ENCODE results near the gene MS4A4E. TPM values are rescaled to one million over a fixed set of nuclear protein-coding genes. Genes with fewer than 3 reads are reported as not detected.

MS4A4E gene
- total and polyA plus RNA-seq, 2 of the 13 experiments (the other 11 are each of a cell fraction or from before 2014, with no cell fraction given): not detected

DNA sequence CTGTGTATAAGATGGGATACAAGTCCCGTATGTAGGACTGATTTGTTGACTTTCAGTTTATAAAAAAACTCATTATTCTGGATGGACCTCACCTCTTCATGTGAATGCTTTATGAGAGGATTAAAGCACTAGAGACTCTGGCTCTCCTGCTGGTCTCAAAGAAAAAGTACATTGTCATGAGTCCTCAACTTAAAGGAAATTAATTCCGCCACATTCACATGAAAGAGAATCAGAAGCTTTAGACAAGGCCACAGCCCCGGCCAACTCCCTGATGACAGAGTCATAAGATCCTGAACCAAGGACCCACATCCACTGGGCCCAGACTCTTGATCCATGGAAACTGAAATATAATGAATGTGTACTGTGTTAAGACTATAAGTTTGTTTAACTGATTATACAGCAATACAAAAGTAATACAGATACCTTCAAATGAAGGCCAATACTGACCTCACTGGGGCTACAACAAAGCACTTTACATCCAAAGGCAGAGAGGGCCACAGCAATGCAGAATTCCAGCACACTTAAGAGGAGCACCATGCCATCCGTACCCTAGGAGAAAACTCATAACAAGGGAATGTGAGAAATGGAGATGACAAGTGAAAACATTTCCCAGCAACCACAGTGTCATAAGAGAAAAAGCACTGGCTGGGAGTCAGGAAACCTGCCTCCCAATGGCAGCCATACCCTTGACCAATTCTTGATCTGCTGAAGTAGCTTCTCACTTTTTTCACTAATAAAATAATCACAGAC is 34.6 kb downstream of the MS4A4E start (continued):
- TF ChIP-seq, protein P1, sequence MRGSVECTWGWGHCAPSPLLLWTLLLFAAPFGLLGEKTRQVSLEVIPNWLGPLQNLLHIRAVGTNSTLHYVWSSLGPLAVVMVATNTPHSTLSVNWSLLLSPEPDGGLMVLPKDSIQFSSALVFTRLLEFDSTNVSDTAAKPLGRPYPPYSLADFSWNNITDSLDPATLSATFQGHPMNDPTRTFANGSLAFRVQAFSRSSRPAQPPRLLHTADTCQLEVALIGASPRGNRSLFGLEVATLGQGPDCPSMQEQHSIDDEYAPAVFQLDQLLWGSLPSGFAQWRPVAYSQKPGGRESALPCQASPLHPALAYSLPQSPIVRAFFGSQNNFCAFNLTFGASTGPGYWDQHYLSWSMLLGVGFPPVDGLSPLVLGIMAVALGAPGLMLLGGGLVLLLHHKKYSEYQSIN (CRISPR knock-in tag; IDR thresholded peaks at IDR 0.05; ENCODE audit: borderline replicate concordance): no peak
- TF ChIP-seq MED1 (CRISPR knock-in tag; IDR thresholded peaks at IDR 0.05): no peak

DNA sequence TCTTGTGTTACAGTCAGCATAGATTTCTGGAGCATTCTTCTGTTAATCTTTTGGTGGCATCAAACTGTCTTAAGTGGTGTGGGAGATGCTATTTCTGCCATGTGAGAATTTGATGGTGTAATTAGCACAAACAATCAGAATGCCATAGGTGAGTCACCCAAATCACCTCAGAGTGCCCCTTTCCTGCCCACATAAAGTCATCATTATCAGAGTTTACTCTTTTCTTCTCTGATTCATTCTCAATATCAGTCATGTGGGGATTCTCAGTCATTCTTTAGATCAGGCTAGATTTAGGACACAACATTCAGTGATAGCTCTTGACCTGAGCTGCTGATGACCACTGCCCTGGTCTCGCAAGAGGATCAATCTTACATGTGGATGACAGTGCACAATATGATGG is 36.3 kb downstream of the MS4A4E start:
- in situ Hi-C loops (cut with HindIII; ENCODE audit: extremely low pct_ligation_motif_present, low pct_unique_long_range_greater_than_20kb) (no loop called here), intact Hi-C loops (cut with micrococcal nuclease; ENCODE audit: unreplicated experiment) (no loop called here)
- no peak for ATAC-seq
- no peaks in the 10 kb centered on the region for H3K4me1 ChIP-seq (ENCODE audit: insufficient read depth, low read length)
- H4K20me1 ChIP-seq (ENCODE audit: insufficient read depth, low read length): no peaks in the 10 kb centered on the region
- no peak overlapping the region for H3K9ac ChIP-seq (ENCODE audit: insufficient read depth, low read depth, low read length)
- no TSS peak for BruUV-seq (replicated peaks)
- H3K27me3 ChIP-seq (ENCODE audit: control insufficient read depth in 1 of 2, insufficient read depth in 2 of 2, low read length in 2 of 2): no peaks in the 10 kb centered on the region
- TF ChIP-seq ZNF709 (CRISPR knock-in tag; IDR thresholded peaks at IDR 0.05) (no peak), ZBTB26 (CRISPR knock-in tag; IDR thresholded peaks at IDR 0.05; ENCODE audit: borderline replicate concordance) (no peak)
- no peaks in the 10 kb centered on the region for H3K36me3 ChIP-seq (replicated peaks in 1 of 2; ENCODE audit: control insufficient read depth in 1 of 2, insufficient read depth in 2 of 2, low read length in 2 of 2)
- no peak overlapping the region for H3K27ac ChIP-seq (ENCODE audit: extremely low read length, insufficient read depth, low read length)
- no peaks in the 10 kb centered on the region for H3K79me2 ChIP-seq (ENCODE audit: insufficient read depth, low read length)
- POLR2A ChIA-PET: no interaction called here
- no peak for FAIRE-seq
- WGBS (ENCODE audit: low lambda C conversion rate): 0% methylated on average over 1 of the region's 1 CpG
- no peak overlapping the region for H2AFZ ChIP-seq (ENCODE audit: low read length)
- H3K9me3 ChIP-seq (ENCODE audit: low read length): no peaks in the 10 kb centered on the region
- CTCF ChIA-PET (ENCODE audit: low intra/inter-chr PET ratio, low total read pairs): no interaction called here
- H3K4me3 ChIP-seq (replicated peaks in 1 of 3; ENCODE audit: insufficient read depth in 1 of 3, low read depth in 2 of 3, low read length in 3 of 3): no peak overlapping the region
- no peak overlapping the region for H3K4me2 ChIP-seq (ENCODE audit: low read depth, low read length)
- no peak for DNase-seq (ENCODE audit: low spot score)

All from HepG2 (cell line).